Fibroblast of mammary gland (primary cell): ENCODE data around the gene IL17RA.

Experiments used
- DNase-seq: peaks from one replicate; pipeline ENCODE4 v3.0.0-alpha.2; 2010; ENCODE audit warnings: low read depth
- H3K4me3 ChIP-seq: 2 replicates; pipeline ENCODE4 v1.5.1; 2011; ENCODE audit warnings: low read depth, mild to moderate bottlenecking, low read length, moderate library complexity; ENCODE audit not compliant: control insufficient read depth
- TF ChIP-seq, protein P1 (sequence below): conservative IDR thresholded peaks from 2 replicates; pipeline ENCODE4 v1.5.1; 2011; ENCODE audit warnings: low read depth, low read length, inconsistent platforms; ENCODE audit not compliant: control insufficient read depth, insufficient read depth

IL17RA gene

DNA sequence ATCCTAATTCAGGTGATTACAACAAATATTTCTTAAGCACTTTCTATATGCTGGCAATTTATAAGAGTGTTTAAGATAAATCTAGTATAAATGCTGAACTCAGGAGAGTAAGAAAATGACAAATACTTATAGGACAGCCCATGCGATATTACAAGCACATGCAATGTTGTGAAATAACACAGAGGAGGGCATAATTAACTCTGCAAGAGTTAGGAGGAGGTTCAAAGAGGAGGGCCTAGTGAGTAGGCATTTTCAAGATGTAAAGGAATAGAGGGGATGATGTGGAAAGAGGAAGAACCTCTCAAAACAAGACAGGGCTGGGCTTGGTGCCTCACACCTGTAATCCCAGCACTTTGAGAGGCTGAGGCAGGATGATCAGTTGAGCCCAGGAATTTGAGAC, 37.1 kb upstream of the IL17RA start:
- H3K4me3 ChIP-seq: no peak overlapping the region
- no peak for DNase-seq
- TF ChIP-seq, protein P1, sequence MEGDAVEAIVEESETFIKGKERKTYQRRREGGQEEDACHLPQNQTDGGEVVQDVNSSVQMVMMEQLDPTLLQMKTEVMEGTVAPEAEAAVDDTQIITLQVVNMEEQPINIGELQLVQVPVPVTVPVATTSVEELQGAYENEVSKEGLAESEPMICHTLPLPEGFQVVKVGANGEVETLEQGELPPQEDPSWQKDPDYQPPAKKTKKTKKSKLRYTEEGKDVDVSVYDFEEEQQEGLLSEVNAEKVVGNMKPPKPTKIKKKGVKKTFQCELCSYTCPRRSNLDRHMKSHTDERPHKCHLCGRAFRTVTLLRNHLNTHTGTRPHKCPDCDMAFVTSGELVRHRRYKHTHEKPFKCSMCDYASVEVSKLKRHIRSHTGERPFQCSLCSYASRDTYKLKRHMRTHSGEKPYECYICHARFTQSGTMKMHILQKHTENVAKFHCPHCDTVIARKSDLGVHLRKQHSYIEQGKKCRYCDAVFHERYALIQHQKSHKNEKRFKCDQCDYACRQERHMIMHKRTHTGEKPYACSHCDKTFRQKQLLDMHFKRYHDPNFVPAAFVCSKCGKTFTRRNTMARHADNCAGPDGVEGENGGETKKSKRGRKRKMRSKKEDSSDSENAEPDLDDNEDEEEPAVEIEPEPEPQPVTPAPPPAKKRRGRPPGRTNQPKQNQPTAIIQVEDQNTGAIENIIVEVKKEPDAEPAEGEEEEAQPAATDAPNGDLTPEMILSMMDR: no peak

DNA sequence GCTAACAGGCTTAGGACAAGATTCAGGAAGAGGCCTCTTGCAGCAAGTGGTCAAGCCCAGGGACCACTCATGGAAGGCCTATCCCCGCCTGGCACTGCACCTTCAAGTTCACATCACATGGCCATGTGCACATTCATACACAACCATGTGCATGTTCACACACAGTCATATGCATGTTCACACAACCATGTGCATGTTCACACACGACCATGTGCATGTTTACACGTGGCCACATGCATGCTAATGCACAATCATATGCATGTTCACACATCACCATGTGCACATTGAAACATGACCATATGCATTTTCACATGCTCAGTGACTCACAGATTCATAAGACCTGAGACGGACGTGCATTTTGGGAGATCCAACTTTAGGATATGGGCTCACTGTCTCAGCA, 28.7 kb upstream of the IL17RA start:
- H3K4me3 ChIP-seq: no peak overlapping the region
- TF ChIP-seq, protein P1: no peak
- DNase-seq: no peak

DNA sequence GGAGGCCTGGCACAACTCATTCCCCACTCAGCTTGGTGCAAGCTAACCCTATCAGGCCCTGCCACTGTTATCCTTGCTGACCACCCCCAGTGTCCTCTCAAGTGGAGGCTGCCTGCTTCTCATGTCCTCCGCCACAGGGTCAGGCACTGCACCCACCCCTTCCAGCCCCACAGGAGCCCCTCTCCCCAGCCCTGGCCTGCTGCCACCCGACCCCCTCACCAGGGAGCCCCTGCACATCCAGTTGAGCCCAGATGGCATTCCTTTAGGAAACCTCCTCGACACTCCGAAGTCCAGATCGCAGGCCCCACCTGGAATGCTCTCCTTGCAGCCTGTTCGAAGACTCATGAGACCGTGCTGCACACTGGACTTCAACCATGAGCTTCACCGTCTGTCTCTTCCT, 28.0 kb upstream of the IL17RA start:
- TF ChIP-seq, protein P1: no peak

DNA sequence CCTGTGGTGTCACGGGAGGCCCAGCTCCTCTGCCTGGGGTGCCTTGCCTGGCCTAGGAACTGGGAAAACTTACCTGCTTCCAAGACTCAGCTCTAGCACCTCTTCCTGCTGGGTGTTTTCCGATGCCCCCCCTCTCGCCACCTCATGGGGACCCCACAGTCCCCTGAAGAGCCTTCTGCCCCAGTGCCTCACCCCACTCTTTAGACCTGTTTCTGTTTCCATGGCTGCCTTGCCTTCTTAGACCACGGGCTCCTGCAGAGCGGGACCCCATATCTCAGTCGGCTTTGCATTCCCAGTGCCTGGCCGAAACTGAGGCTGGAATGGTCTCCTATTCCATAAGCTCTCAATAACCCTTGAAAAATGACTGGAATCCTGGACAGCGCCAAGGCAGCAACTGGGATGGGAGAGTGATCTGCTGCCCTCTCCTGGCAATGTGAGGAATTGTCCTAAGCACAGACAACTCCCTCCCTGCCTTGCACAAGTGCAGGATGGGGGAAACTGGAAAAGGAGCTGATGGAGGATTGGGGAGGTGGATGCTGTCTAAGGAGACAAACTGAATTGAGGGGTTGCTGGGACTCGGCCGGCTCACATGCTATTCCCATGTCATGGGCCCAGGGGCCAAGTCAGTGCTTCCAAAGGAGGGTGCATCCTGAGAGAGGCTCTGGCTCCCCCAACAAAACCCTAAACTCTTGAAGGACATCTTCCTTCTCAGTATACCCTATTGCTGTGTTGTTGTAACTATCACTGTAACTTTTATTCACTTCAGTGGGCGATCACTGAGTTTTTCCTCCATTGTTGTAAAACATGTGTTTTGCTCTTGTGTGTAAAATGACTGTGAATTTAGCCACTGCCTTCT, 26.6 kb upstream of the IL17RA start:
- TF ChIP-seq, protein P1: peak; percentile 97
- H3K4me3 ChIP-seq: no peak overlapping the region
- DNase-seq: peak; percentile 77

More for the DNA sequence above, 28.0 kb upstream of the IL17RA start:
- no peak for DNase-seq
- H3K4me3 ChIP-seq: no peak overlapping the region

DNA sequence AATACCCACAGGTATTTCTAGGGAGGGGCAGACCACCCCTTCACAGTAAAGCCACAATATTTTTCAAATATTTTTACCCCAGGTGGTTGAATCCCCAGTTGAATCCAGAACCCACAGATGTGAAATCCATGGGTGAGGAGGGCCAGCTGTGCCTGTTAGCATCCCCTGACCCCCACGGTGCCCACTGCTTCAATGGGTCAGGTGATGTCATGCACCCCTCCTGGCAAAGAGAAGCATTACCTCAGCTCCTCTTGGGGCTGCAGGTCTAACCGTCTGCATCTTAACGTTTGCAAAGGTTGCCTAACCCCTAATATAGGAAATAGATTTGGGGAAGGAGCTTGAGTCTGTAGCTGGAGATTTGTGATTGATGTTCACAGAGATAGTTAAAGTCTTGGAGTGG, 24.7 kb upstream of the IL17RA start:
- no peak for DNase-seq
- TF ChIP-seq, protein P1: no peak
- no peak overlapping the region for H3K4me3 ChIP-seq

DNA sequence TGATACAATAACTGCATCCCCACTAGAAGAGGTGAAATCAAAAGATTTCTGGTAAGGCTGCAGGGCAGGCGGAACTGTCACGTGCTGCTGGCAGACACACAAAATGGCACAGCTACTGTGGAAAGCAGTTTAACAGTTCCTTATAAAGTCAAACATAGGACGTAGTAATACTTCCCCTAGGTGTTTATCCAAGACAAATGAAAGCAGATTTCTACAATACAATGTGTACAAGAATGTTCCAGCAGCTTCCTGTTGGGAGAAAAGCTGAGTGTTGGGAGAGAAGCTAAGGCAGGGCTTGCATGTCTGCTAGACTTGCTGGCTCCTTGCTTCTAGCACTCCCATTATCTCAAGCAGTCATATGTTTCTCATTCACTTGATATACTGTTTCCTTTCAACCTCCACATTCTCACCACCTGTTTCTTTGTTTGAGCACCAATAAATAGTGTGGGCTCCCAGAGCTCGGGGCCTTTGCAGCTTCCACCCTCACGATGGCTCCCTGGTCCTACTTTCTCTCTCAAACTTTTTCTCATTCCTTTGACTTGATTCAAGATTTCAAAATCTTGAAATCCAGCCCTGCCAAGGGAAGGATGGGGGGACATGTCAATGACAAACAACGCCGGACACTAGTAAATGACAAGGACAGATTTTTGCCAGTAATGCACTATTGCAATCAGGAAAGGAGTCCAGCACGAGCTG, 21.2 kb upstream of the IL17RA start:
- no peak overlapping the region for H3K4me3 ChIP-seq

More for the DNA sequence above, 21.2 kb upstream of the IL17RA start:
- DNase-seq: no peak
- TF ChIP-seq, protein P1: no peak
